ENCODE data around the gene SVEP1.
"Not testable (repeated sequence)": the region's sequence is repeated elsewhere in the genome, so short reads cannot be mapped to it uniquely, and the experiment has no call there.

Gene SVEP1

GRCh38 chr9:110579034-110579861 is at the start of gene SVEP1:
SVEP1 (minus strand) TSS chr9:110579741; CDS start chr9:110579543, 198 bp downstream.
- DNase-seq: peak; percentile 33

- DNase-seq: peak; percentile 3
These were observed 46.7 kb upstream of the SVEP1 start for GRCh38 chr9:110626101-110626829.

GRCh38 chr9:110623462-110624025 is 44.0 kb upstream of the SVEP1 start:
- peak; percentile 75 for DNase-seq

GRCh38 chr9:110622368-110622767 is 42.8 kb upstream of the SVEP1 start:
- peak; percentile 5 for DNase-seq

GRCh38 chr9:110620726-110621125 is 41.2 kb upstream of the SVEP1 start:
- DNase-seq: no peak

GRCh38 chr9:110619831-110620230 is 40.3 kb upstream of the SVEP1 start:
- no peak for DNase-seq

GRCh38 chr9:110615498-110615897 is 36.0 kb upstream of the SVEP1 start:
- DNase-seq: no peak

GRCh38 chr9:110614576-110614975 is 35.0 kb upstream of the SVEP1 start:
- not testable (repeated sequence) for DNase-seq

- DNase-seq: no peak
These were observed 26.7 kb upstream of the SVEP1 start for GRCh38 chr9:110606179-110606790.

GRCh38 chr9:110605565-110605964 is 26.0 kb upstream of the SVEP1 start:
- no peak for DNase-seq

GRCh38 chr9:110604171-110604601 is 24.6 kb upstream of the SVEP1 start:
- DNase-seq: peak; percentile 10

GRCh38 chr9:110602281-110602680 is 22.7 kb upstream of the SVEP1 start:
- DNase-seq: no peak

- no peak for DNase-seq
These were observed 21.6 kb upstream of the SVEP1 start for GRCh38 chr9:110601098-110601497.

- no peak for DNase-seq
These were observed 19.9 kb upstream of the SVEP1 start for GRCh38 chr9:110599468-110599867.

- no peak for DNase-seq
These were observed 12.7 kb upstream of the SVEP1 start for GRCh38 chr9:110592044-110592830.

- DNase-seq: no peak
These were observed 12.0 kb upstream of the SVEP1 start for GRCh38 chr9:110591526-110591925.

- DNase-seq: no peak
These were observed 11.3 kb upstream of the SVEP1 start for GRCh38 chr9:110590816-110591215.

- no peak for DNase-seq
These were observed 8.8 kb upstream of the SVEP1 start for GRCh38 chr9:110588296-110588695.

GRCh38 chr9:110583237-110583636 is 3.7 kb upstream of the SVEP1 start:
- no peak for DNase-seq

GRCh38 chr9:110582156-110582555 is 2.6 kb upstream of the SVEP1 start:
- DNase-seq: no peak

- DNase-seq: no peak
These were observed 1.3 kb upstream of the SVEP1 start for GRCh38 chr9:110580850-110581249.

GRCh38 chr9:110579862-110580219 is 300 bp upstream of the SVEP1 start:
- DNase-seq: no peak

All from hematopoietic multipotent progenitor cell treated with erythropoietin and hydrocortisone succinate and interleukin-3 and kit ligand, for 4 days (in vitro differentiated cells).